ENCODE results near the gene SIAH2.

DNA sequence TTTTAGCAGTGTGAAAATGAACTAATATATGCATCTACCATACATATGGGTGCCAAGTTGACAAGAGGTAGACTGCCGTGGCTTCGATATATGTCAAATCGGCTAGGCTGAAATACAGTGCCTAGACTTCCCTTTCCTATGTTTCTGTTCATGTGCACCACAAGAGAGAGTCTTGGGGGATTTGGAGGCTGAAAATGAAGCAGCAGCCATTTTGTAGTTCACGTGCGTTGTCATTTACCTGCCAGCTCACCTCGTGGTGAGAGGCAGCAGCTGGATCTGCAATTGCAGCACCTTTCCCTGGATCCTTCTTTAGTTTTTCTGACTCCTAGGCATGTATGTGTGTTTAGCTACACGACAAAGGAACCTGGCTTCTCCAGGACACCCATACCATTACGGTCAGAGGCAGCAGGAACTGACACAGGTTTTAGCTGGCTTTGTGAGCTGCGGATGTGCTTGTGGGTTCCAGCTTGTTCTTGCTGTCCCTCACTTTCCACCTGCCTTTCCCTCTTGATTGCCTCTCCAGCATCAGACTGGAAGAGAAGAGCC is 40.5 kb upstream of the SIAH2 start:
- TF ChIP-seq POLR2AphosphoS5 (IDR thresholded peaks at IDR 0.05; ENCODE audit: borderline replicate concordance, low read depth, low read length) (no peak), EZH2 (IDR thresholded peaks at IDR 0.05) (no peak), FOXP2 (optimal IDR thresholded peaks at IDR 0.05; ENCODE audit: control extremely low read depth, extremely low read length, insufficient read depth) (no peak)

Measured in SK-N-MC (cell line).